HPDE6-E6E7 (cell line): Measurements from ENCODE around the gene AP1M2.
"Not testable (repeated sequence)": the region's sequence is repeated elsewhere in the genome, so short reads cannot be mapped to it uniquely, and the experiment has no call there.

ENCODE experiments used
- DNase-seq: peaks from one replicate; pipeline ENCODE4 v3.0.0; 2011; ENCODE audit warnings: missing footprints; ENCODE audit errors: extremely low spot score

AP1M2 gene

GRCh38 chr19:10601999-10602329, 14.9 kb upstream of the AP1M2 start:
- no peak for DNase-seq

DNA sequence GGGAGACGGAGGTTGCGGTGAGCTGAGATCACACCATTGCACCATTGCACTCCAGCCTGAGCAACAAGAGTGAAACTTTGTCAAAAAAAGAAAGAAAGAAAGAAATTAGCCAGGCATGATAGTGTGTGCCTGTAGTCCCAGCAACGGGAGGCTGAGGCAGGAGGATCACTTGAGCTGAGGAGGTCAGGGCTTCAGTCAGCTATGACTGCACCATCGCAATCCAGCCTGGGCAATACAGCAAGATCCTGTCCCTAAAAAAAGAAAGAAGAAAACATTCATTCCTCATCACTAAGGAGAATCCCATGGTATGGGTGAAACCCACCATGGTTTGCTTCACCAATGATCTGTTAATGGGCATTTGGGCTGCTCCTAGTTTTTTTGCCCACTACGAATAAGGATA, 13.0 kb upstream of the AP1M2 start:
- no peak for DNase-seq

DNA sequence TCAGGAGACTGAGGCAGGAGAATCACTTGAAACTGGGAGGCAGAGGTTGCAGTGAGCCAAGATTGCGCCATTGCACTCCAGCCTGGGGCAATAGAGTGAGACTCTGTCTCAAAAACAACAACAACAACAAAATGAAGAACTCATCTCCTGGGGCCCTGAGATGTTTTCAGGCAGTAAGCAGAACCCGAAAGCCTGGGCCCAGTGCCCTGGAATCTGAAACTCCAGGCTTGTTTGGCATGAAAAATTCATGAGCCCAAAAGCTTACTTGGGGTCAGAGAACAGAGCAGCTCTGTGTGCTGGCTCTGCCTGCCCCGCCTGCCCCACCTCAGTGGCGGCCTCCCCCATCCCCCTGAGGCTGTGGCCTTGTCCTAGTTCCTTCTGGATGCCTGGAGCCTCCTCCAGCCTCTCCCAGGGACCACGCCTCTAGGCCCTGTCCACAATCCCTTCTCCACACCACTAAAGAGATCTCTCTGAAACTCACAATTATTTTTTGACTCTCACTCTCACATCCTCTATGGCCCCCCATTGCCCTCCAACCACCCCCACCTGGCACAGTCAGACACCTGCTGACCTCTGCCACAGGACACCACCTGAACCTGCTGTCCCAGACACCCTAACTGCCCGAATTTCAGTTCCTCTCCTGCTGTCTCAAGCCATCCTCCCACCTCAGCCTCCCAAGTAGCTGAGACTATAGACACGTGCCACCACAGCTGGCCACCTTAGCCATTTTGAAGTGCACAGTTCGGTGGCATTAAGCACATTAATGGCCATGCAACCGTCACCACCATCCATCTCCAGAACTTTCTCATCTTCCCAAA, 6.9 kb upstream of the AP1M2 start:
- DNase-seq = no peak

GRCh38 chr19:10593148-10593547, 6.0 kb upstream of the AP1M2 start:
- DNase-seq = no peak

DNA sequence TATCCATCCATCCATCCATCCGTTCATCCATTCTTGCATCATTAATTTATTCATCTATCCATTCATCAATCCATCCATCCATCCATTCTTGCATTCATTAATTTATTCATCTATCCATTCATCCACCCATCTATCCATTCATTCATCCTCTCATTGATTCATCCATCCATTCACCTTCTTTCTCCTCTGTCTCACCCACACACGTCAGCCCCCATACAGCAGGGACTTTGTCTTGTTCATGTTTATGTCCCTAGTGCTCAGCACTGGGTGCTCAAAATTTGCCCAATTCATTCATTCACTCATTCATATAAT, 683 bp upstream of the AP1M2 start:
- no peak for DNase-seq

GRCh38 chr19:10586396-10586795, 716 bp downstream of the AP1M2 start:
- DNase-seq = no peak

DNA sequence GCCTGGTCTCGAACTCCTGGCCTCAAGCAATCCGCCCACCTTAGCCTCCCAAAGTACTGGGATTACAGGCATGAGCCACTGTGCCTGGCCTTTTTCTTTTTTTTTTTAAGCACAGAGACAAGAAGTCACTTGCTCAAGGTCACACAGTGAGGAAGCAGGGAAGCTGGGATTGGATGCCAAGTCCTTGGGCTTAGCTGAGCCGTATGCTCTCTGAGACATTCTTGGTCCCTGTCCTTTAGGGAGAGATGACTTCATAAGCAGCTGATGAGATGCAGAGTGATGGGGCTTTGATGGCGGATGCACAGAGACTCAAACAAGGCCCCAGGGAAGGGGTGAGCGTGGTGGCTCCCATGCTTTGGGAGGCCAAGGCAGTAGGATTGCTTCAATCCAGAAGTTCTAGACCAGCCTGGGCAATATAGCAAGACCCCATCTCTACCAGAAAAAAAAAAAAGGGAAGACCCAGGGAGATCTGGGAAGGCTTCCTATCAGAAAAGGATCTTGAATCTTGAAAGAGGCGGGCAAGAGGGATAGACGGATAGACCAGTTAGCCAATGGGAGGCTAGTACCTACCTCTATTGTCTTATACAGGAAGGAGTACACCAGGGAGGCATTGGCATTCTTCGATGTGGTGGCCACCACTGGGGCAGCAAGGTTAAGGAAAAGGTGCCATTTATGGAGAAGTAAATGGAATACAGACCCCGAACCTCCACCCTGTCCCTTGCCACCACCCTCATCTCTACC, 3.9 kb downstream of the AP1M2 start:
- no peak for DNase-seq

DNA sequence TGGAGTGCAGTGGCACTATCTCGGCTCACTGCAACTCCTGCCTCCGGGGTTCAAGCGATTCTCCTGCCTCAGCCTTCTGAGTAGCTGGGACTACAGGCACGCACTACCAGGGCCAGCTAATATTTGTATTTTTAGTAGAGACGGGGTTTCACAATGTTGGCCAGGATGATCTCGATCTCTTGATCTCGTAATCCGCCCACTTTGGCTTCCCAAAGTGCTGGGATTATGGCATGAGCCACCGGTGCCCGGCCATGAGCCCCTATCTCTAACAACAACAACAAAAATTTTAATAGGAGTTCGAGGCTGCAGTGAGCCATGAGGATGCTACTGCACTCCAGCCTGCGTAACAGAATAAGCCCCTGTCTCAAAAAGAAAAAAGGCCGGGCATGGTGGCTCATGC, 5.0 kb downstream of the AP1M2 start:
- no peak for DNase-seq

DNA sequence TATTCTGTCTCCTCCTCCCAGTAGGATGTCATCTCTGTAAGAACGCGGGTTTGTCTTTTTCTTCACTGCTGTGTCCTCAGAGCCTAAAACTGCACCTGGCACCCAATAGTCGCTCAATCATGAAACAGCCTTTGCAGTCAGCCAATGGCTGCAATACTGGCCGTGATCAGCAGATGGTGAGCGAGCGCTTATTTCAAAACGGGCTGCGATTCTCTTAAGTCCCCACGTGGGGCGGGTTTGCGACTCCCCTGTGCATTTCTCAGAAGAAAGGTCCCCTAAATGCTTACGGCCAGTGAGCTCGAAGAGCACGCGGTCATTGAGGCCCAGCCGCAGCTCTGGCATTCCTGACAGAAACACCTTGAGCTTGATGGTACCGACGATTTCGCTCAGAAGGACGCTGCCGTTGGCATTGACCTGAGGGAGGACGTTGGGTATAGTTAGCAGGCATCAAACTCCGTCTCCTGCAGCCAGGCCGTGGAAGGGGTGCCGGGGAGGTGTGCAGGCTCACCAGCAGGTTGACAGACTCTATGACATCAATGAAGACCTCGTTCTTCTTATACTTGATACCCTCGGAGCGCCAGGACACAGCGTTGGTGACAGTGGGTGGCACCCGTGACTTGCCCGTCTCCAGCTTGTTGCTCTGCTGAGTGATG, 6.0 kb downstream of the AP1M2 start:
- DNase-seq = peak; percentile 82

DNA sequence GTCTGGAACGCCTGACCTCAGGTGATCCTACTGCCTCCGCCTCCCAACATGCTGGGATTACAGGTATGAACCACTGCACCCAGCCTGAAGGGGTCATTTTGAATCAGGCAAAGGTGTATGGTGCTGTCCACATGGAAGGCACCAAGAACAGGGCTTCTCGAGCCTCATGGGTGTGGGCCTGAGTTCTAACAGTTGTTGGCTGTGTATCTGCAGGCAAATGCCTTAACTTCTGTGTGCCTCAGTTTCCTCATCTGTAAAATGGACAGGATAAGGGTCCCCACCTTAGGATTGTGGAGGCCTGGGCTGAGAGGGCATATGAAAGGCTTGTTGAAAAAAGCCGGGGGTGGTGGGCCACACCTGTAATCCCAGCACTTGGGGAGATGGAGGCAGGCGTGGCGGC, 9.2 kb downstream of the AP1M2 start:
- no peak for DNase-seq

GRCh38 chr19:10575011-10575716, 11.9 kb downstream of the AP1M2 start:
- DNase-seq = no peak

DNA sequence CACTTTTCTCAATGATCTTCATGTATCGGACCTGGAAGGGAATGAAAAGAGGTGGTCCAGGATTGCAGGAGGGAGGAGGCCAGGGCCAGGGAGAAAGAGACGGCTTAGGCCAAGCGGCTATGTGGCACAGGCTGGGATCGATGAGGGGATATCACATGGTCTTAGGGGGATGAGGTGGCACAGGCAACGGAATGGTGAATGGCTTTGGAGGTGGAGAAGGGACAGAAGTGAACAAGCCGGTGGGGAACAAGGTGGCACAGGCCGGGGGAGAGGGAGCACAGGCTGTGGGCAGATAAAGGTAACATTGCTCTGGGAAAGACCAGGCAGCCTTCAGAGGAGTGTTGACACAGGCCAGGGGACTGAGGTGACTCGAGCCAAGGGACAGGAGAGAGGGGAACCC, 12.7 kb downstream of the AP1M2 start:
- DNase-seq = no peak

GRCh38 chr19:10573793-10574192, 13.3 kb downstream of the AP1M2 start:
- DNase-seq = not testable (repeated sequence)

GRCh38 chr19:10568826-10569651, 18.1 kb downstream of the AP1M2 start, which contains the start of gene CDKN2D:
TSS of gene CDKN2D (minus strand) at chr19:10568979. CDS start at chr19:10568653, 326 bp downstream.
- DNase-seq = peak; percentile 90

- DNase-seq = no peak
Observed at GRCh38 chr19:10568062-10568825, 18.9 kb downstream of the AP1M2 start.

DNA sequence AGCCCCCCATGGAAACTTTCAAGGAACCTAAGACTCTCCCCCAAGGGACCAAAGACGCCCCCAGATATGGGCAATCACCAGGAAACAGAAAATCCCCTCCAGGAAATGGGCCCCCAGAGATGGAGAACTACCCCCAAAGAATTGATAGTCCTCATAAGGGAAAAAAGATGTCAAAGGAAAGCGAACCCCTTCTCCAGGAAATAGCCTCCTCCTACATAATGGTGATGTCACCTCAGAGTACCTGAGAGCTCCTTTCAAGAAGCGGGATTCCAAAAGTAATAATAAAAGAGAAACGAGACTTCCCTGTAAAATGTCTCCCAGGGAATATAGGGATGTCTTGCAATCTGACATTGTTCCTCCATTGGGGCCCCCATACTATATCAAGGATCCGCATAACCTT, 19.5 kb downstream of the AP1M2 start:
- no peak for DNase-seq

DNA sequence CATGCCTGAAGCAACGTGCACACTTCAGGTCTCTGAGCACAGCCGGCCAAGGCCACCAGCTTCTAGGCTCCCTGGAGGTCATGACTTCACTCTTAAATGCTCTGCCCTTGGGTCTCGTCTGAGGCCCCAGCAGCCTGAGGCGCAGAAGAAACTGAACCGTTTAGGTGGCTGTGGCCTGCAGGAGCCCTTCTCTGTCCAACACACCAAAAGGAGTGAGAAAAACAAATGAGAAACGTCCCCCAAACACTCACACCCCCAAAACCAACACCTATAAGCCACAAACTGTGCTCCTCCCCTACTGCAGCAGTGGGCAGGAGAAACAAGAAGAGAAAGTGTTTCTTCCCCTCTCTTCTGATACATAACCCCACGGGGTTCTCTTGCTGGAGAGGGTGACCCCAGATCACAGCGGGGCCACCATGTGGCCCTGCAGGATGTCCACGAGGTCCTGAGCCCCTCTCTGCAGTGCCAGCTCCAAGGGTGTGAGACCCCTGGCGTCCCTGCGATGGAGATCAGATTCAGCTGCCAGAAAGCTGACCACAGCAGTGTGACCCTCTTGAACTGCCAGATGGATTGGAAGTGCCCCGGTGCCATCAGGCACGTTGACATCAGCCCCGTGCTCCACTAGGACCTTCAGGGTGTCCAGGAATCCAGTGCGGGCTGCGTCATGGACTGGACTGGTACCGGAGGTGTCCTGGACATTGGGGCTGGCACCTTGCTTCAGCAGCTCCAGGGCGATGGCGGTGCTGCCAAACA, 20.3 kb downstream of the AP1M2 start:
- no peak for DNase-seq

GRCh38 chr19:10566408-10566657, 20.8 kb downstream of the AP1M2 start:
- DNase-seq = no peak

- DNase-seq = peak; percentile 93
Observed at GRCh38 chr19:10565567-10566407, 21.3 kb downstream of the AP1M2 start, which contains the start of gene KRI1. TSS of gene KRI1 (minus strand) at chr19:10566010. CDS start at chr19:10565999, 11 bp downstream.
